HepG2 (cell line): Measurements from ENCODE around the gene ZNF429. TPM values are rescaled to one million over a fixed set of nuclear protein-coding genes. Genes with fewer than 3 reads are reported as not detected.

Experiments used
- ATF7 ChIP-seq, 2 experiments: fragments of 450-650 bp in 1 of 2; sonication (generic) in 1 of 2; formaldehyde crosslinking in 1 of 2; IDR thresholded peaks; 2 replicates each; pipeline versions ENCODE4 v1.4.0 to v1.6.1; 2016 to 2020; ENCODE audit warnings: antibody characterized with exemption in 1 of 2, mild to moderate bottlenecking in 1 of 2, missing genetic modification reagents in 1 of 2
- BCL3 ChIP-seq: sonication (generic); formaldehyde crosslinking; IDR thresholded peaks from 2 replicates; pipeline ENCODE4 v1.5.1; 2020; ENCODE audit warnings: mild to moderate bottlenecking, missing genetic modification reagents, moderate library complexity
- CEBPZ ChIP-seq: IDR thresholded peaks from 2 replicates; pipeline ENCODE4 v1.6.1; 2012; ENCODE audit warnings: low read length, improper control_type of control experiment
- JUND ChIP-seq: sonication (generic); formaldehyde crosslinking; IDR thresholded peaks from 2 replicates; pipeline ENCODE4 v1.8.0; 2022; ENCODE audit warnings: mild to moderate bottlenecking, missing genetic modification reagents
- RFXAP ChIP-seq: sonication (generic); formaldehyde crosslinking; IDR thresholded peaks from 2 replicates; pipeline ENCODE4 v1.4.0; 2020; ENCODE audit warnings: missing genetic modification reagents, borderline replicate concordance
- SCMH1 ChIP-seq: sonication (generic); formaldehyde crosslinking; IDR thresholded peaks from 2 replicates; pipeline ENCODE4 v1.9.0; 2021; ENCODE audit warnings: missing genetic modification reagents, mild to moderate bottlenecking, borderline replicate concordance
- TBX3 ChIP-seq: fragments of 450-650 bp; IDR thresholded peaks from 2 replicates; pipeline ENCODE4 v1.6.1; 2017; ENCODE audit warnings: antibody characterized with exemption, mild to moderate bottlenecking, inconsistent platforms, borderline replicate concordance
- TERF1 ChIP-seq: sonication (generic); formaldehyde crosslinking; IDR thresholded peaks from 2 replicates; pipeline ENCODE4 v1.8.0; 2022; ENCODE audit warnings: mild to moderate bottlenecking, missing genetic modification reagents, moderate library complexity
- TFE3 ChIP-seq: IDR thresholded peaks from 2 replicates; pipeline ENCODE4 v1.6.1; 2016
- YEATS4 ChIP-seq: sonication (generic); formaldehyde crosslinking; IDR thresholded peaks from 2 replicates; pipeline ENCODE4 v1.4.0; 2020; ENCODE audit warnings: missing genetic modification reagents, borderline replicate concordance
- ZBTB25 ChIP-seq: IDR thresholded peaks from 2 replicates; pipeline ENCODE4 v1.6.1; 2018; ENCODE audit warnings: missing genetic modification reagents
- ZFY ChIP-seq: sonication (generic); formaldehyde crosslinking; IDR thresholded peaks from 2 replicates; pipeline ENCODE4 v1.4.0; 2020; ENCODE audit warnings: missing genetic modification reagents
- ZNF263 ChIP-seq: sonication (generic); formaldehyde crosslinking; IDR thresholded peaks from 2 replicates; pipeline ENCODE4 v1.4.0; 2020; ENCODE audit warnings: missing genetic modification reagents
- ZNF460 ChIP-seq: sonication (generic); formaldehyde crosslinking; IDR thresholded peaks from 2 replicates; pipeline ENCODE4 v1.5.1; 2020; ENCODE audit warnings: missing genetic modification reagents, mild to moderate bottlenecking, borderline replicate concordance
- ZNF562 ChIP-seq: sonication (generic); formaldehyde crosslinking; IDR thresholded peaks from 2 replicates; pipeline ENCODE4 v1.8.0; 2022; ENCODE audit warnings: missing genetic modification reagents, borderline replicate concordance
- ZNF639 ChIP-seq: conservative IDR thresholded peaks from 2 replicates; pipeline ENCODE4 v1.6.1; 2018; ENCODE audit warnings: missing genetic modification reagents
- ZNF644 ChIP-seq: IDR thresholded peaks from 2 replicates; pipeline ENCODE4 v1.6.1; 2016; ENCODE audit warnings: low read depth
- ZNF713 ChIP-seq: sonication (generic); formaldehyde crosslinking; IDR thresholded peaks from 2 replicates; pipeline ENCODE4 v1.4.0; 2020; ENCODE audit warnings: mild to moderate bottlenecking, missing genetic modification reagents
- polyA plus RNA-seq, 8 experiments: library from polyadenylated mRNA; depleted of rRNA in 3 of 8; stranded (reverse) in 7 of 8; unstranded in 1 of 8; fragments of >200 nt; fragmentation: Illumina TruSeq in 4 of 8; extraction: Trizol in 4 of 8; gene quantifications; 2 replicates each; pipeline versions ENCODE4 v1.2.1 to v1.2.3, GENCODE V29; 2011 to 2016; ENCODE audit warnings: low read depth in 4 of 8, missing spikeins in 1 of 8, mixed read lengths in 1 of 8; ENCODE audit not compliant: insufficient read depth in 1 of 8
- total RNA-seq, 5 experiments: library from RNA; depleted of rRNA; stranded (reverse); fragments of >200 nt; fragmentation: Illumina TruSeq; extraction: Trizol; gene quantifications; 2 replicates each; pipeline ENCODE4 v1.2.3, GENCODE V29; 2016; ENCODE audit warnings: low read depth in 1 of 5

The ZNF429 gene
- total and polyA plus RNA-seq, 2 of the 13 experiments (the other 11 are each of a cell fraction or from before 2014, with no cell fraction given) = 3.3 to 3.4 TPM

GRCh38 chr19:21505459-21506451 lies at the start of gene ZNF429 (continued):
- TF ChIP-seq ZFY = peak; percentile 60
- TF ChIP-seq ZNF644 = no peak
- no peak for TF ChIP-seq TFE3 (CRISPR knock-in tag)
- TF ChIP-seq ZNF639 (CRISPR knock-in tag) = no peak
- no peak for TF ChIP-seq SCMH1 (CRISPR knock-in tag)
- no peak for TF ChIP-seq ZNF713 (CRISPR knock-in tag)
- no peak for TF ChIP-seq ZNF460 (CRISPR knock-in tag)
- TF ChIP-seq ZBTB25 (CRISPR knock-in tag) = no peak
- no peak for TF ChIP-seq JUND (CRISPR knock-in tag)
- no peak for TF ChIP-seq ZNF562 (CRISPR knock-in tag)
- TF ChIP-seq ATF7 (IDR thresholded peaks at IDR 0.05) = no peak
- no peak for TF ChIP-seq ATF7 (CRISPR knock-in tag; IDR thresholded peaks at IDR 0.05)
- TF ChIP-seq BCL3 (CRISPR knock-in tag) = no peak
- TF ChIP-seq TERF1 (CRISPR knock-in tag) = no peak
- TF ChIP-seq CEBPZ = no peak
- TF ChIP-seq TBX3 = no peak
- TF ChIP-seq RFXAP = peak; percentile 99
- TF ChIP-seq YEATS4 (CRISPR knock-in tag) = peak; percentile 65; the same call in 1 of the 2 replicates
- no peak for TF ChIP-seq ZNF263 (CRISPR knock-in tag)
